SK-N-MC (cell line): Measurements from ENCODE around the gene NHSL1.

Source experiments
- DNase-seq: peaks from one replicate; pipeline ENCODE4 v3.0.0-alpha.2; 2011; ENCODE audit warnings: low read depth, low spot score
- H3K27ac ChIP-seq: fragments of 200-600 bp; sonication (generic); 2 replicates; pipeline ENCODE4 v1.5.1; 2016; ENCODE audit warnings: mixed run types
- H3K36me3 ChIP-seq: fragments of 200-600 bp; sonication (generic); 2 replicates; pipeline ENCODE4 v1.6.1; 2017; ENCODE audit warnings: antibody characterized with exemption, low read length, mixed read lengths; ENCODE audit not compliant: insufficient read depth
- H3K4me3 ChIP-seq: fragments of 200-600 bp; sonication (generic); 2 replicates; pipeline ENCODE4 v1.5.1; 2016
- H3K9ac ChIP-seq: fragments of 200-600 bp; sonication (generic); 2 replicates; pipeline ENCODE4 v1.8.0; 2017; ENCODE audit warnings: mixed run types, mixed read lengths; ENCODE audit not compliant: insufficient read length
- H3K9me3 ChIP-seq: fragments of 200-600 bp; sonication (generic); 2 replicates; pipeline ENCODE4 v1.6.1; 2017; ENCODE audit warnings: low read depth, mild to moderate bottlenecking, antibody characterized with exemption, low read length, moderate library complexity, mixed read lengths
- EZH2 ChIP-seq: fragments of 200-600 bp; sonication (generic); IDR thresholded peaks from one replicate; pipeline ENCODE4 v1.6.1; 2017; ENCODE audit warnings: antibody characterized with exemption
- FOXP2 ChIP-seq: optimal IDR thresholded peaks from 2 replicates; pipeline ENCODE3; 2011; ENCODE audit warnings: mild to moderate bottlenecking, moderate library complexity; ENCODE audit not compliant: insufficient read depth; ENCODE audit errors: extremely low read length, control extremely low read depth
- POLR2AphosphoS5 ChIP-seq: IDR thresholded peaks from 2 replicates; pipeline ENCODE4 v1.6.1; 2012; ENCODE audit warnings: mild to moderate bottlenecking, low read depth, low read length, borderline replicate concordance

NHSL1 gene

GRCh38 chr6:138525355-138525754 lies 26.1 kb upstream of the NHSL1 start:
- DNase-seq, result no peak
- Histone ChIP-seq H3K4me3 (no peak overlapping the region), H3K9me3 (no peaks in the 10 kb centered on the region), H3K27ac (no peak overlapping the region), H3K36me3 (no peaks in the 10 kb centered on the region), H3K9ac (no peak overlapping the region)
- TF ChIP-seq POLR2AphosphoS5 (no peak), EZH2 (no peak), FOXP2 (no peak)

GRCh38 chr6:138524526-138524925 lies 25.2 kb upstream of the NHSL1 start:
- H3K9ac ChIP-seq, result no peak overlapping the region
- no peak overlapping the region for H3K27ac ChIP-seq
- no peak for DNase-seq
- H3K9me3 ChIP-seq, result no peaks in the 10 kb centered on the region
- no peak overlapping the region for H3K4me3 ChIP-seq
- H3K36me3 ChIP-seq, result no peaks in the 10 kb centered on the region
- no peak for TF ChIP-seq EZH2
- no peak for TF ChIP-seq FOXP2
- no peak for TF ChIP-seq POLR2AphosphoS5

GRCh38 chr6:138523347-138524210 lies 24.3 kb upstream of the NHSL1 start:
- TF ChIP-seq EZH2 (no peak), POLR2AphosphoS5 (no peak), FOXP2 (no peak)
- DNase-seq, result no peak
- no peak overlapping the region for H3K27ac ChIP-seq

GRCh38 chr6:138522611-138523010 lies 23.3 kb upstream of the NHSL1 start:
- no peaks in the 10 kb centered on the region for H3K36me3 ChIP-seq
- DNase-seq, result no peak
- peak overlapping the region; percentile 46; the same call in 1 of the 2 replicates for H3K27ac ChIP-seq
- H3K9ac ChIP-seq, result no peak overlapping the region
- no peak for TF ChIP-seq FOXP2
- TF ChIP-seq EZH2, result no peak
- no peak for TF ChIP-seq POLR2AphosphoS5
- no peaks in the 10 kb centered on the region for H3K9me3 ChIP-seq
- H3K4me3 ChIP-seq, result no peak overlapping the region

More at GRCh38 chr6:138523347-138524210, 24.3 kb upstream of the NHSL1 start:
- no peak overlapping the region for H3K9ac ChIP-seq
- H3K36me3 ChIP-seq, result no peaks in the 10 kb centered on the region
- no peaks in the 10 kb centered on the region for H3K9me3 ChIP-seq
- no peak overlapping the region for H3K4me3 ChIP-seq

DNA sequence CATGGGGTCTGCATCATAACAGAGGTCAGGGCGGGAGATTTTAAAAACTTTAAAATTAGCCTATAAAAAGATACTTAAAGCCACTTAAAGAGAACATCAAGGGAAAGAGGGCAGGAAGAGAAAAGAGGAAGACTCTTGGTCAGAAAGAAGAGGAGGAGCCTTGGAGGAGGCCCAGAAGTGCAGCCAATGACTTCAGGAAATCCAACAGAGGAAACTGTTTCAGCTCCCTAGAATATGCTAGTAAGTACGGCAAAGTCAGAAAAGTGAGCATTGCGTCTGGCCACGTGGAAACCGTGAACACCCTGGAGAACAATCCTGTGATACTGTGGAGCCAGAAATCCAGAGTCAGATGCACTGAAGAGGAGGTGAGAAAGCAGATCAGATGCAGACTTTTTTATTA lies 22.5 kb upstream of the NHSL1 start:
- TF ChIP-seq POLR2AphosphoS5 (no peak), EZH2 (no peak), FOXP2 (no peak)
- H3K9me3 ChIP-seq, result no peaks in the 10 kb centered on the region
- H3K27ac ChIP-seq, result no peak overlapping the region
- no peaks in the 10 kb centered on the region for H3K36me3 ChIP-seq
- no peak overlapping the region for H3K9ac ChIP-seq
- no peak for DNase-seq
- H3K4me3 ChIP-seq, result no peak overlapping the region

- H3K4me3 ChIP-seq, result no peak overlapping the region
- H3K9me3 ChIP-seq, result no peaks in the 10 kb centered on the region
- no peak for TF ChIP-seq EZH2
- TF ChIP-seq POLR2AphosphoS5, result no peak
- TF ChIP-seq FOXP2, result no peak
- H3K36me3 ChIP-seq, result no peaks in the 10 kb centered on the region
- DNase-seq, result no peak
- H3K9ac ChIP-seq, result no peak overlapping the region
- no peak overlapping the region for H3K27ac ChIP-seq
Measured at GRCh38 chr6:138520463-138520862, 21.2 kb upstream of the NHSL1 start.

DNA sequence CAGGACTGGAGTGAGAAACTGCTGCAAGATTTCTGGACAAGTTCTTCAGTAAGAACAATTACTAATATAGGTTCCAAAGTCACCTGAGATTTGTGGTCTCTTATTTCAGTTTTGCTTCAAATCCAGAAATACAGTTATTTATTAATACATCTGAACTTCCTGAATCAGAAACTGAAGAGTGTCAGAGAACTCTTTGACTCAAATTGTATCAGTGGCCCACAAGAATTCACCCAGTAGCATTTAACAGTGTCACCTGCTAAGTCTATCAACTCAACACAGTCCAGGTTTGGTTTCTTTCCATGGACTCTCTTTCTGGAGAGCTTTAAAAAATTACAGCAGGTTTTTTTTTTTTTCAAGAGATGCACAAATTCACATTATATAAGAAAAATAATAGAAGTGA lies 18.8 kb upstream of the NHSL1 start:
- DNase-seq, result no peak
- no peak for TF ChIP-seq EZH2
- no peak for TF ChIP-seq POLR2AphosphoS5
- no peak for TF ChIP-seq FOXP2
- H3K9me3 ChIP-seq, result no peaks in the 10 kb centered on the region
- no peaks in the 10 kb centered on the region for H3K36me3 ChIP-seq
- no peak overlapping the region for H3K9ac ChIP-seq
- no peak overlapping the region for H3K4me3 ChIP-seq
- no peak overlapping the region for H3K27ac ChIP-seq

DNA sequence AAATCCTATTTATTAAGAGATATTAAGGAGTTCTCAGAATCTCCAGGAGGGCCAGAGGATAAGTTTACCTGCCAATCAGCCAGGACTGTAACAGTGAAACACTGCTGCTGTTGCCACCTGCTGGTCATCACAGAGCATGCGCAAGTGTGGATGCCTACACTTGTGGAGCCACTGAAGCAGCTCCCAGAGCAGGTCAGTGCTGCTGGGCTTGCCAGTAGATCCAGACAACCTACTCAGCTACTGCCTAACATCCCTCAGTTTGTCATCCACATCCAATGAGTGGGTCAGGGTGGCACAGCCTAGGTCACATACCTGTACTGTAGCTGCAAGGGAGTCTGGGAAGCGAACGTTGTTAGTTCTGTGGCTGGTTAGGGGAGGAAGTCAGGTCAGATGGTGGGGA lies 18.3 kb upstream of the NHSL1 start:
- no peak for DNase-seq
- TF ChIP-seq POLR2AphosphoS5 (no peak), EZH2 (no peak), FOXP2 (no peak)

GRCh38 chr6:138515657-138516248 lies 16.5 kb upstream of the NHSL1 start:
- Histone ChIP-seq H3K36me3 (no peaks in the 10 kb centered on the region), H3K9ac (no peak overlapping the region), H3K4me3 (no peak overlapping the region), H3K9me3 (no peaks in the 10 kb centered on the region), H3K27ac (no peak overlapping the region)
- TF ChIP-seq POLR2AphosphoS5 (no peak), FOXP2 (no peak), EZH2 (no peak)
- DNase-seq, result no peak

More for the DNA sequence above, 18.3 kb upstream of the NHSL1 start:
- Histone ChIP-seq H3K4me3 (no peak overlapping the region), H3K36me3 (no peaks in the 10 kb centered on the region), H3K9me3 (no peaks in the 10 kb centered on the region), H3K9ac (no peak overlapping the region), H3K27ac (no peak overlapping the region)
